Ishikawa (cell line): ENCODE data around the gene CAPZB.

ENCODE experiments used
- CREB1 ChIP-seq: IDR thresholded peaks from 2 replicates; pipeline ENCODE4 v1.6.1; 2012; ENCODE audit warnings: low read depth
- EP300 ChIP-seq: IDR thresholded peaks from 2 replicates; pipeline ENCODE4 v1.6.1; 2012; ENCODE audit warnings: borderline replicate concordance
- NFIC ChIP-seq: IDR thresholded peaks from 2 replicates; pipeline ENCODE4 v1.6.1; 2012
- YY1 ChIP-seq: IDR thresholded peaks from 2 replicates; pipeline ENCODE4 v1.6.1; 2012; ENCODE audit warnings: low read depth
- TF ChIP-seq, protein P1 (sequence below): IDR thresholded peaks from 2 replicates; pipeline ENCODE4 v1.6.1; 2012; ENCODE audit warnings: low read depth, mild to moderate bottlenecking
- TF ChIP-seq, protein P2 (sequence below): IDR thresholded peaks from 2 replicates; pipeline ENCODE4 v1.6.1; 2012

DNA sequence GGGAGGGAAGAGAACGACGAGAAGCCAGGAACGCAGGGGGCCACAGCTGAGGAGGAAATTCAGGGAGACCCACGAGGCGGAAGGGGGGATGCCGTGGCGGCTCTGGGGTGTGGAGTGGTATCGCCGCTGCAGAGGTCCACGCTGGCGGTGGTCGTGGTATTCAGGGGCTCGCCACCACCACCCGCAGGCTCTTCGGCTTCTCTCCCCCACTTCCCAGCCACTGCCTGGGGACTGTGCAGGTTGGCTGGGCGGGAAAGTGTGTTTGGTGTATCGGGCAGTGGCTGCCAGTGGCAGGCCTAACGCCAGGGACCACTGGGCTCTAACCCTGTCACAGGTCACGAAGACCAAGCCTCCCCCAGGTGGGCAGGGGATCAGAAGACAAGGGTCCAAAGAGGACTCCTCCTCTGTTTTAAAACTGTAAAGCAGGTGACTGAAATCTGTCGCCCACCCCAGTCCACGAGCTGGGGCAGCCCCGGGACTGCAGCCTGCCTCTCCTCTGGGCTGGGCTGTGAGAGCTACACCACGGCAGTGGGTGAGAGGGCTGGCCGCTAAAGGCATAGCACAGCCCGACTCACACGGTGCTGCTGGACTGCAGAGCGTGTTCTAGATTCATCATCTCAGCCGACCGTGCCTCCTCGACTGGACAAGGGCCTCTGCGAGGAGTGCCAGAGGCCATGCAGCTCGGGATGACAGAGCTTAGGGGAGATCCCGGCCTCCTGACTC is 142.3 kb downstream of the CAPZB start:
- TF ChIP-seq EP300: no peak
- no peak for TF ChIP-seq CREB1
- TF ChIP-seq NFIC: no peak
- TF ChIP-seq, protein P1, sequence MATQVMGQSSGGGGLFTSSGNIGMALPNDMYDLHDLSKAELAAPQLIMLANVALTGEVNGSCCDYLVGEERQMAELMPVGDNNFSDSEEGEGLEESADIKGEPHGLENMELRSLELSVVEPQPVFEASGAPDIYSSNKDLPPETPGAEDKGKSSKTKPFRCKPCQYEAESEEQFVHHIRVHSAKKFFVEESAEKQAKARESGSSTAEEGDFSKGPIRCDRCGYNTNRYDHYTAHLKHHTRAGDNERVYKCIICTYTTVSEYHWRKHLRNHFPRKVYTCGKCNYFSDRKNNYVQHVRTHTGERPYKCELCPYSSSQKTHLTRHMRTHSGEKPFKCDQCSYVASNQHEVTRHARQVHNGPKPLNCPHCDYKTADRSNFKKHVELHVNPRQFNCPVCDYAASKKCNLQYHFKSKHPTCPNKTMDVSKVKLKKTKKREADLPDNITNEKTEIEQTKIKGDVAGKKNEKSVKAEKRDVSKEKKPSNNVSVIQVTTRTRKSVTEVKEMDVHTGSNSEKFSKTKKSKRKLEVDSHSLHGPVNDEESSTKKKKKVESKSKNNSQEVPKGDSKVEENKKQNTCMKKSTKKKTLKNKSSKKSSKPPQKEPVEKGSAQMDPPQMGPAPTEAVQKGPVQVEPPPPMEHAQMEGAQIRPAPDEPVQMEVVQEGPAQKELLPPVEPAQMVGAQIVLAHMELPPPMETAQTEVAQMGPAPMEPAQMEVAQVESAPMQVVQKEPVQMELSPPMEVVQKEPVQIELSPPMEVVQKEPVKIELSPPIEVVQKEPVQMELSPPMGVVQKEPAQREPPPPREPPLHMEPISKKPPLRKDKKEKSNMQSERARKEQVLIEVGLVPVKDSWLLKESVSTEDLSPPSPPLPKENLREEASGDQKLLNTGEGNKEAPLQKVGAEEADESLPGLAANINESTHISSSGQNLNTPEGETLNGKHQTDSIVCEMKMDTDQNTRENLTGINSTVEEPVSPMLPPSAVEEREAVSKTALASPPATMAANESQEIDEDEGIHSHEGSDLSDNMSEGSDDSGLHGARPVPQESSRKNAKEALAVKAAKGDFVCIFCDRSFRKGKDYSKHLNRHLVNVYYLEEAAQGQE: no peak
- TF ChIP-seq YY1: no peak
- TF ChIP-seq, protein P2, sequence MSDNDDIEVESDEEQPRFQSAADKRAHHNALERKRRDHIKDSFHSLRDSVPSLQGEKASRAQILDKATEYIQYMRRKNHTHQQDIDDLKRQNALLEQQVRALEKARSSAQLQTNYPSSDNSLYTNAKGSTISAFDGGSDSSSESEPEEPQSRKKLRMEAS: no peak
